Testis (tissue), 3 donors: ENCODE data around the gene MX1. TPM values are rescaled to one million over a fixed set of nuclear protein-coding genes. Genes with fewer than 3 reads are reported as not detected.

Source experiments
- DNase-seq: peaks from one replicate; pipeline ENCODE4 v3.0.0-alpha.2; 2019
- H3K27ac ChIP-seq, 2 donors: fragments of 200-600 bp; sonication (generic); one replicate each; pipeline ENCODE4 v1.5.1; 2019
- H3K27me3 ChIP-seq: fragments of 200-600 bp; sonication (generic); one replicate; pipeline ENCODE4 v1.5.1; 2019
- H3K36me3 ChIP-seq: fragments of 200-600 bp; sonication (generic); one replicate; pipeline ENCODE4 v1.5.1; 2017; ENCODE audit warnings: low read depth; ENCODE audit errors: missing control alignments
- H3K4me1 ChIP-seq: fragments of 200-600 bp; sonication (generic); one replicate; pipeline ENCODE4 v1.5.1; 2019
- H3K4me3 ChIP-seq, 2 donors: fragments of 200-600 bp; sonication (generic); one replicate each; pipeline ENCODE4 v1.5.1; 2017 to 2019
- H3K9me3 ChIP-seq: fragments of 200-600 bp; sonication (generic); one replicate; pipeline ENCODE4 v1.5.1; 2017
- POLR2A ChIP-seq: fragments of 450-650 bp; IDR thresholded peaks from one replicate; pipeline ENCODE4 v1.6.1; 2017; ENCODE audit warnings: antibody characterized with exemption, mild to moderate bottlenecking, moderate library complexity
- WGBS, 2 donors: methylation state at CpG; one replicate each; pipeline ENCODE4 v1.1.5; 2018; 5-methylcytosine and 5-hydroxymethylcytosine counted together
- intact Hi-C: fragments of 100-400 bp; cut with DNase I; formaldehyde crosslinking; loops from one replicate; pipeline ENCODE4 v1.15.1; 2023; ENCODE audit warnings: low total_unique reads
- polyA plus RNA-seq: library from polyadenylated mRNA; stranded (reverse); fragments of 350-450 nt; fragmentation: Illumina TruSeq; extraction: RNeasy Lipid Tissue Mini Kit (QIAGEN cat#74804); gene quantifications from one replicate; pipeline ENCODE4 v1.2.3, GENCODE V29; 2014; ENCODE audit warnings: low read depth, low replicate concordance; ENCODE audit not compliant: insufficient read depth
- total RNA-seq, 2 donors: library from RNA; depleted of rRNA; stranded (reverse); fragments of >200 nt; gene quantifications; one replicate each; pipeline ENCODE4 v1.2.3, GENCODE V29; 2016
- TF ChIP-seq, protein P1 (sequence below), 3 experiments: fragments of 450-650 bp in 2 of 3; fragments of 200-600 bp in 1 of 3; sonication (generic) in 1 of 3; IDR thresholded peaks; one replicate each; pipeline ENCODE4 v1.5.1; 2016 to 2019; ENCODE audit warnings: antibody characterized with exemption in 3 of 3, mild to moderate bottlenecking in 2 of 3, moderate library complexity in 1 of 3

MX1 gene
- total and polyA plus RNA-seq, 3 donors from 2014 or later: 18.0 to 36.1 (median 22.7) TPM

DNA sequence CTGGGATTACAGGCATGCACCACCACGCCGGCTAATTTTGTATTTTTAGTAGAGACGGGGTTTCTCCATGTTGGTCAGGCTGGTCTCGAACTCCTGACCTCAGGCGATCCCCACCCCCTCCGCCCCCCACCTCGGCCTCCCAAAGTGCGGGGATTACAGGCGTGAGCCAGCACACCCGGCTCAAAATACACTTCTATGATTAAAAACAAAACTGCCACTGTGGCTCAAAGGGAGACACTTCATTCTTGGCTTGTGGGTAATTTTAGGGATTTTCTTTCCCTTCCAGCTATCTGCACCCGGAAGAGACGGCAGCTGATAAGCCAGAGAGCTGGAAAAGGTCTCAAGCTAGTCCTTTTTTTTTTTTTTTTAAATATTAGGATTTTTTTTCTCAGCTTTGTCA, 57.4 kb downstream of the MX1 start:
- TF ChIP-seq, protein P1, sequence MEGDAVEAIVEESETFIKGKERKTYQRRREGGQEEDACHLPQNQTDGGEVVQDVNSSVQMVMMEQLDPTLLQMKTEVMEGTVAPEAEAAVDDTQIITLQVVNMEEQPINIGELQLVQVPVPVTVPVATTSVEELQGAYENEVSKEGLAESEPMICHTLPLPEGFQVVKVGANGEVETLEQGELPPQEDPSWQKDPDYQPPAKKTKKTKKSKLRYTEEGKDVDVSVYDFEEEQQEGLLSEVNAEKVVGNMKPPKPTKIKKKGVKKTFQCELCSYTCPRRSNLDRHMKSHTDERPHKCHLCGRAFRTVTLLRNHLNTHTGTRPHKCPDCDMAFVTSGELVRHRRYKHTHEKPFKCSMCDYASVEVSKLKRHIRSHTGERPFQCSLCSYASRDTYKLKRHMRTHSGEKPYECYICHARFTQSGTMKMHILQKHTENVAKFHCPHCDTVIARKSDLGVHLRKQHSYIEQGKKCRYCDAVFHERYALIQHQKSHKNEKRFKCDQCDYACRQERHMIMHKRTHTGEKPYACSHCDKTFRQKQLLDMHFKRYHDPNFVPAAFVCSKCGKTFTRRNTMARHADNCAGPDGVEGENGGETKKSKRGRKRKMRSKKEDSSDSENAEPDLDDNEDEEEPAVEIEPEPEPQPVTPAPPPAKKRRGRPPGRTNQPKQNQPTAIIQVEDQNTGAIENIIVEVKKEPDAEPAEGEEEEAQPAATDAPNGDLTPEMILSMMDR (IDR thresholded peaks at IDR 0.05): no peak
- TF ChIP-seq POLR2A: no peak
- 62 to 72% methylated on average over 12 of the region's 12 CpGs for WGBS, 2 donors
- no peak overlapping the region for H3K4me3 ChIP-seq
- H3K27ac ChIP-seq: no peak overlapping the region
- DNase-seq: no peak
- intact Hi-C loops: no loop called here
- H3K9me3 ChIP-seq: no peaks in the 10 kb centered on the region
- no peaks in the 10 kb centered on the region for H3K27me3 ChIP-seq
- no peaks in the 10 kb centered on the region for H3K4me1 ChIP-seq
- H3K36me3 ChIP-seq: no peaks in the 10 kb centered on the region

DNA sequence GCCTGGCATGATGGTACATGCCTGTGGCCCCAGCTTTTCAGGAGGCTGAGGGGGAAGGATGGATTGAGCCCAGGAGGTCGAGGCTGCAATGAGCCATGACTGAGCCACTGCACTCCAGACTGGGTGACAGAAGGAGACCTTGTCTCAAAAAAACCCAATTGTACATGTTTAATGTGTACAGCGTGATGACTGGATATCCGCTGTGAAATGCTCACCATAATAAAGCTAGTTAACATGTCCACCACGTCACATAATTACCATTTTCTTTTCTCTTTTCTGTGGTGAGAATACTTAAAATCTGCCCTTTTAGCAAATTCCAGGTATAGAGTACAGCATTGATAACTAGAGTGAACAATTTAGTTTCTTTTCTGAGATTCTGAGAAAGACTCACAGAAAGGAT, 57.9 kb downstream of the MX1 start:
- Histone ChIP-seq H3K4me1 (no peaks in the 10 kb centered on the region), H3K4me3 (no peak overlapping the region), H3K27ac (no peak overlapping the region), H3K36me3 (no peaks in the 10 kb centered on the region), H3K27me3 (no peaks in the 10 kb centered on the region), H3K9me3 (no peaks in the 10 kb centered on the region)
- DNase-seq: no peak
- intact Hi-C loops: no loop called here
- WGBS, 2 donors: 92 to 93% methylated on average over 4 of the region's 4 CpGs
- TF ChIP-seq, protein P1 (IDR thresholded peaks at IDR 0.05): no peak
- TF ChIP-seq POLR2A: no peak

DNA sequence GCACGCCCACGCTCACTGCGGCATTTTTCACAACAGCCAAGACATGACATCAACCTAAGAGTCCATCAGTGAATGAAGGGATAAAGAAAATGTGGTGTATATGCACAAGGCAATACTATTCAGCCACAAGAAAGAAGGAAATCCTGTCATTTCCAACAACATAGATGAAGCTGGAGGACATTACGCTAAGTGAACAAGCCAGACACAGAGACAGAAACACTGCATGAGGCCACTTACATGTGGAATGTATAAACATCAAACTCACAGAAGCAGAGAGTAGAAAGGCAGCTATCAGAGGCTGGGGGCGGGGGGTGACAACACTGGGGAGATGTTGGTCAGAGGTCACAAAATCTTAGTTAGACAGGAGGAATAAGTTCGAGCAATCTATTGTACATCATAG, 61.0 kb downstream of the MX1 start:
- Histone ChIP-seq H3K4me1 (no peaks in the 10 kb centered on the region), H3K9me3 (no peaks in the 10 kb centered on the region), H3K4me3 (no peak overlapping the region), H3K27me3 (no peaks in the 10 kb centered on the region), H3K27ac (no peak overlapping the region), H3K36me3 (no peaks in the 10 kb centered on the region)
- intact Hi-C loops: no loop called here
- DNase-seq: no peak
- no peak for TF ChIP-seq POLR2A
- TF ChIP-seq, protein P1 (IDR thresholded peaks at IDR 0.05): no peak
- WGBS, 2 donors: 84 to 91% methylated on average over 6 of the region's 6 CpGs

DNA sequence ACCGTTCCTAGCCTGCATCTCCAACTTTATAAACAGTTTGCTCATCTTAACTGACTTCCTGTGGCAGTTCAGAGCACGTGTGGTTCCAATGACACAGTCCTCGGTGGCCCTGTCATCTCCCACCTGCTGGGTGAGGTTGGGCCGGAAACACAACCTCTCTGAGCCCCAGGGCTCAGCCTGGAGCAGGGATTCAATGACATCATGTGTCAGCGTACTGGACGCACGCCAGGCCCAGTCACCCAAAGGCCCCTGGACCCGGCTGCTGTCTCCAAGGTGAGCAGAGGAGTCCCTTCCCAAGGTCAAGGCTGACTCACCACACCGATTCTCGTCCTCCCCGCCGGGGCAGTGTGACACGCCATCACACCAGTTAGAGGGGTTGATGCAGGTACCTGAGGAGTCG, 62.0 kb downstream of the MX1 start:
- TF ChIP-seq, protein P1 (IDR thresholded peaks at IDR 0.05): no peak
- TF ChIP-seq POLR2A: no peak
- no peak for DNase-seq
- Histone ChIP-seq H3K27ac (no peak overlapping the region), H3K4me1 (no peaks in the 10 kb centered on the region), H3K4me3 (no peak overlapping the region), H3K36me3 (no peaks in the 10 kb centered on the region), H3K27me3 (no peaks in the 10 kb centered on the region), H3K9me3 (no peaks in the 10 kb centered on the region)
- 91 to 100% methylated on average over 2 to 14 of the region's 14 CpGs for WGBS, 2 donors
- intact Hi-C loops: no loop called here

DNA sequence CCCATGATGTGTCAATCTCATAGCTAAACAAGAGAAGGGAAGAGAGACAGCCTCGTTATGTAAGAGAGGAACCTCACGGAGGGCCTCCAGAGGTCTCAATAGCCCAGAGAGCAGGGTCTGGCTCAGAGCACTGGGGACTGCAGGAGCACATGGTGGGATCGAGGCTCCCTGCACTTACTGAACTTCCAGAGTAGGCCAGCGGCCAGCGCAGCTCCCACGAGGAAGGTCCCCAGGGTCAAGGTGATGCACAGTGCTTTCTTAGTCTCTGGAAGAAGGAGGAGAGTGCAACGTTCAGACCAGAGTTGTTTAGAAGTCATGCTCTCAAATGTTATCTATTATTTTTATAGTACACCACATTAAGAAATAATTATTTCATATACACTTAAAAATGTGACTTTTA, 63.3 kb downstream of the MX1 start:
- intact Hi-C loops: no loop called here
- Histone ChIP-seq H3K4me1 (no peaks in the 10 kb centered on the region), H3K4me3 (no peak overlapping the region), H3K27ac (no peak overlapping the region), H3K27me3 (no peaks in the 10 kb centered on the region), H3K9me3 (no peaks in the 10 kb centered on the region), H3K36me3 (no peaks in the 10 kb centered on the region)
- 44 to 58% methylated on average over 7 of the region's 7 CpGs for WGBS, 2 donors
- no peak for DNase-seq
- no peak for TF ChIP-seq POLR2A
- TF ChIP-seq, protein P1 (IDR thresholded peaks at IDR 0.05): no peak
